A549 (cell line): ENCODE data around the gene SNW1. TPM values are rescaled to one million over a fixed set of nuclear protein-coding genes. Genes with fewer than 3 reads are reported as not detected.

ENCODE experiments used
- ATOH8 ChIP-seq: fragments of 250-450 bp; sonication (Bioruptor Pico); IDR thresholded peaks from 2 replicates; pipeline ENCODE4 v1.5.0; 2020; ENCODE audit warnings: low read depth, mild to moderate bottlenecking, moderate library complexity
- BHLHE40 ChIP-seq: IDR thresholded peaks from 2 replicates; pipeline ENCODE4 v1.6.1; 2012; ENCODE audit warnings: low read depth, low read length, inconsistent platforms
- CBX8 ChIP-seq: fragments of 200-600 bp; sonication (generic); IDR thresholded peaks from 2 replicates; pipeline ENCODE4 v1.6.1; 2016
- EHF ChIP-seq: fragments of 250-450 bp; sonication (Bioruptor Pico); IDR thresholded peaks from 2 replicates; pipeline ENCODE4 v1.5.0; 2020; ENCODE audit warnings: mild to moderate bottlenecking
- ESRRA ChIP-seq: fragments of 150-350 bp; IDR thresholded peaks from 2 replicates; pipeline ENCODE4 v1.6.1; 2014; ENCODE audit warnings: mild to moderate bottlenecking, low read length, borderline replicate concordance
- FOSB ChIP-seq: fragments of 250-450 bp; sonication (Bioruptor Pico); IDR thresholded peaks from 2 replicates; pipeline ENCODE4 v1.5.0; 2020; ENCODE audit warnings: mild to moderate bottlenecking, moderate library complexity
- FOXS1 ChIP-seq: fragments of 250-450 bp; sonication (Bioruptor Pico); IDR thresholded peaks from 2 replicates; pipeline ENCODE4 v1.5.0; 2020; ENCODE audit warnings: mild to moderate bottlenecking, moderate library complexity
- HDAC2 ChIP-seq: fragments of 200-600 bp; sonication (generic); IDR thresholded peaks from 2 replicates; pipeline ENCODE4 v1.6.1; 2016
- HEYL ChIP-seq: fragments of 250-450 bp; sonication (Bioruptor Pico); IDR thresholded peaks from 2 replicates; pipeline ENCODE4 v1.8.0; 2021; ENCODE audit warnings: mild to moderate bottlenecking, moderate library complexity
- HMGXB4 ChIP-seq: fragments of 250-450 bp; sonication (Bioruptor Pico); IDR thresholded peaks from 2 replicates; pipeline ENCODE4 v1.5.0; 2021; ENCODE audit warnings: mild to moderate bottlenecking, moderate library complexity, borderline replicate concordance
- HOXA7 ChIP-seq: fragments of 250-450 bp; sonication (Bioruptor Pico); IDR thresholded peaks from 2 replicates; pipeline ENCODE4 v1.5.0; 2020; ENCODE audit warnings: mild to moderate bottlenecking, moderate library complexity
- HOXB13 ChIP-seq: fragments of 250-450 bp; sonication (Bioruptor Pico); IDR thresholded peaks from 2 replicates; pipeline ENCODE4 v1.5.0; 2020; ENCODE audit warnings: low read depth, mild to moderate bottlenecking, moderate library complexity
- JUN ChIP-seq, 2 experiments: fragments of >200 bp; sonication (Bioruptor Twin); formaldehyde crosslinking; IDR thresholded peaks; 2 replicates in 1 of 2; 3 replicates in 1 of 2; pipeline ENCODE4 v1.6.1; 2016 to 2017
- KDM1A ChIP-seq: fragments of 200-600 bp; sonication (generic); IDR thresholded peaks from 2 replicates; pipeline ENCODE4 v1.6.1; 2016; ENCODE audit warnings: low read depth, mild to moderate bottlenecking
- KDM5A ChIP-seq: fragments of 200-600 bp; sonication (generic); IDR thresholded peaks from 2 replicates; pipeline ENCODE4 v1.6.1; 2016; ENCODE audit warnings: antibody characterized with exemption, mild to moderate bottlenecking
- MAZ ChIP-seq: fragments of 150-350 bp; IDR thresholded peaks from 2 replicates; pipeline ENCODE4 v1.6.1; 2014; ENCODE audit warnings: antibody characterized with exemption, low read depth, low read length, borderline replicate concordance
- NFE2L2 ChIP-seq: fragments of 150-350 bp; conservative IDR thresholded peaks from 2 replicates; pipeline ENCODE4 v1.6.1; 2014; ENCODE audit warnings: low read length
- NPAS2 ChIP-seq: fragments of 250-450 bp; sonication (Bioruptor Pico); IDR thresholded peaks from 2 replicates; pipeline ENCODE4 v1.8.0; 2022; ENCODE audit warnings: mild to moderate bottlenecking, moderate library complexity, borderline replicate concordance
- PBX3 ChIP-seq: IDR thresholded peaks from 2 replicates; pipeline ENCODE4 v1.6.1; 2012
- REST ChIP-seq: fragments of 200-600 bp; sonication (generic); IDR thresholded peaks from 2 replicates; pipeline ENCODE4 v1.6.1; 2016; ENCODE audit warnings: antibody characterized with exemption, mild to moderate bottlenecking, moderate library complexity
- RFX5 ChIP-seq: fragments of 450-650 bp; IDR thresholded peaks from 2 replicates; pipeline ENCODE4 v1.7.1; 2014; ENCODE audit warnings: antibody characterized with exemption, mild to moderate bottlenecking, moderate library complexity
- RNF2 ChIP-seq: fragments of 200-600 bp; sonication (generic); IDR thresholded peaks from 2 replicates; pipeline ENCODE4 v1.6.1; 2016; ENCODE audit warnings: low read depth, mild to moderate bottlenecking, antibody characterized with exemption, moderate library complexity, borderline replicate concordance
- SMC3 ChIP-seq: fragments of >200 bp; sonication (Bioruptor Twin); formaldehyde crosslinking; IDR thresholded peaks from 3 replicates; pipeline ENCODE4 v1.6.1; 2018; ENCODE audit warnings: inconsistent platforms
- TFCP2L1 ChIP-seq: fragments of 250-450 bp; sonication (Bioruptor Pico); IDR thresholded peaks from 2 replicates; pipeline ENCODE4 v1.5.0; 2021; ENCODE audit warnings: mild to moderate bottlenecking
- ZNF302 ChIP-seq: fragments of 250-450 bp; sonication (Bioruptor Pico); IDR thresholded peaks from 2 replicates; pipeline ENCODE4 v1.9.0; 2021; ENCODE audit warnings: inconsistent platforms, mild to moderate bottlenecking, moderate library complexity
- polyA plus RNA-seq, 4 experiments: library from polyadenylated mRNA; depleted of rRNA in 3 of 4; stranded (reverse); fragments of >200 nt; fragmentation: RNase III in 1 of 4; extraction: RNeasy Plus Mini Kit Qiagen cat#74134 plus additional on column Dnase treatment in 1 of 4; gene quantifications; 2 replicates in 3 of 4; 3 replicates in 1 of 4; pipeline ENCODE4 v1.2.3, GENCODE V29; 2011 to 2017
- TF ChIP-seq, protein P1 (sequence below): fragments of >200 bp; sonication (Bioruptor Twin); formaldehyde crosslinking; IDR thresholded peaks from 3 replicates; pipeline ENCODE4 v1.5.1; 2016
- TF ChIP-seq, protein P2 (sequence below): fragments of >200 bp; sonication (Bioruptor Twin); formaldehyde crosslinking; IDR thresholded peaks from 3 replicates; pipeline ENCODE4 v1.6.1; 2016
- TF ChIP-seq, protein P3 (sequence below): fragments of 450-650 bp; IDR thresholded peaks from 2 replicates; pipeline ENCODE4 v1.6.1; 2014; ENCODE audit warnings: antibody characterized with exemption

Gene SNW1
- polyA plus RNA-seq, 2 of the 4 experiments (the other 2 are of a cell fraction), result 64.8 to 84.0 TPM

GRCh38 chr14:77799863-77800730 lies 39.1 kb upstream of the SNW1 start, which contains the start of gene ADCK1 (continued):
- TF ChIP-seq, protein P1, sequence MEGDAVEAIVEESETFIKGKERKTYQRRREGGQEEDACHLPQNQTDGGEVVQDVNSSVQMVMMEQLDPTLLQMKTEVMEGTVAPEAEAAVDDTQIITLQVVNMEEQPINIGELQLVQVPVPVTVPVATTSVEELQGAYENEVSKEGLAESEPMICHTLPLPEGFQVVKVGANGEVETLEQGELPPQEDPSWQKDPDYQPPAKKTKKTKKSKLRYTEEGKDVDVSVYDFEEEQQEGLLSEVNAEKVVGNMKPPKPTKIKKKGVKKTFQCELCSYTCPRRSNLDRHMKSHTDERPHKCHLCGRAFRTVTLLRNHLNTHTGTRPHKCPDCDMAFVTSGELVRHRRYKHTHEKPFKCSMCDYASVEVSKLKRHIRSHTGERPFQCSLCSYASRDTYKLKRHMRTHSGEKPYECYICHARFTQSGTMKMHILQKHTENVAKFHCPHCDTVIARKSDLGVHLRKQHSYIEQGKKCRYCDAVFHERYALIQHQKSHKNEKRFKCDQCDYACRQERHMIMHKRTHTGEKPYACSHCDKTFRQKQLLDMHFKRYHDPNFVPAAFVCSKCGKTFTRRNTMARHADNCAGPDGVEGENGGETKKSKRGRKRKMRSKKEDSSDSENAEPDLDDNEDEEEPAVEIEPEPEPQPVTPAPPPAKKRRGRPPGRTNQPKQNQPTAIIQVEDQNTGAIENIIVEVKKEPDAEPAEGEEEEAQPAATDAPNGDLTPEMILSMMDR, result no peak
- no peak for TF ChIP-seq EHF (CRISPR knock-in tag)
- 0 out of 3 replicates have a peak, but pooled peaks have one; percentile 8 for TF ChIP-seq SMC3
- TF ChIP-seq REST, result no peak
- no peak for TF ChIP-seq HOXB13 (CRISPR knock-in tag)
- no peak for TF ChIP-seq NFE2L2
- TF ChIP-seq BHLHE40, result no peak
- no peak for TF ChIP-seq FOXS1
- no peak for TF ChIP-seq NPAS2 (CRISPR knock-in tag)
- TF ChIP-seq, protein P2, sequence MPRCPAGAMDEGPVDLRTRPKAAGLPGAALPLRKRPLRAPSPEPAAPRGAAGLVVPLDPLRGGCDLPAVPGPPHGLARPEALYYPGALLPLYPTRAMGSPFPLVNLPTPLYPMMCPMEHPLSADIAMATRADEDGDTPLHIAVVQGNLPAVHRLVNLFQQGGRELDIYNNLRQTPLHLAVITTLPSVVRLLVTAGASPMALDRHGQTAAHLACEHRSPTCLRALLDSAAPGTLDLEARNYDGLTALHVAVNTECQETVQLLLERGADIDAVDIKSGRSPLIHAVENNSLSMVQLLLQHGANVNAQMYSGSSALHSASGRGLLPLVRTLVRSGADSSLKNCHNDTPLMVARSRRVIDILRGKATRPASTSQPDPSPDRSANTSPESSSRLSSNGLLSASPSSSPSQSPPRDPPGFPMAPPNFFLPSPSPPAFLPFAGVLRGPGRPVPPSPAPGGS, result peak; percentile 59; the same call in 1 of the 3 replicates
- no peak for TF ChIP-seq ESRRA
- TF ChIP-seq CBX8, result no peak
- TF ChIP-seq JUN (IDR thresholded peaks at IDR 0.05), result peak in 1 of 2 experiments; percentile 90; a peak in 3 of 5 replicates
- no peak for TF ChIP-seq RFX5
- no peak for TF ChIP-seq MAZ
- TF ChIP-seq ZNF302, result no peak
- peak; percentile 52 for TF ChIP-seq KDM5A
- no peak for TF ChIP-seq ATOH8 (CRISPR knock-in tag)
- peak; percentile 36; the same call in 1 of the 2 replicates for TF ChIP-seq PBX3
- TF ChIP-seq HOXA7 (CRISPR knock-in tag), result no peak
- TF ChIP-seq HEYL (CRISPR knock-in tag), result no peak
- TF ChIP-seq, protein P3, sequence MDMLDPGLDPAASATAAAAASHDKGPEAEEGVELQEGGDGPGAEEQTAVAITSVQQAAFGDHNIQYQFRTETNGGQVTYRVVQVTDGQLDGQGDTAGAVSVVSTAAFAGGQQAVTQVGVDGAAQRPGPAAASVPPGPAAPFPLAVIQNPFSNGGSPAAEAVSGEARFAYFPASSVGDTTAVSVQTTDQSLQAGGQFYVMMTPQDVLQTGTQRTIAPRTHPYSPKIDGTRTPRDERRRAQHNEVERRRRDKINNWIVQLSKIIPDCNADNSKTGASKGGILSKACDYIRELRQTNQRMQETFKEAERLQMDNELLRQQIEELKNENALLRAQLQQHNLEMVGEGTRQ, result peak; percentile 95
- no peak for TF ChIP-seq FOSB (CRISPR knock-in tag)
- no peak for TF ChIP-seq RNF2
- no peak for TF ChIP-seq KDM1A
- no peak for TF ChIP-seq HDAC2
- TF ChIP-seq HMGXB4 (CRISPR knock-in tag), result no peak
- TF ChIP-seq TFCP2L1 (CRISPR knock-in tag), result no peak
